ENCODE data around the gene CDH26.

DNA sequence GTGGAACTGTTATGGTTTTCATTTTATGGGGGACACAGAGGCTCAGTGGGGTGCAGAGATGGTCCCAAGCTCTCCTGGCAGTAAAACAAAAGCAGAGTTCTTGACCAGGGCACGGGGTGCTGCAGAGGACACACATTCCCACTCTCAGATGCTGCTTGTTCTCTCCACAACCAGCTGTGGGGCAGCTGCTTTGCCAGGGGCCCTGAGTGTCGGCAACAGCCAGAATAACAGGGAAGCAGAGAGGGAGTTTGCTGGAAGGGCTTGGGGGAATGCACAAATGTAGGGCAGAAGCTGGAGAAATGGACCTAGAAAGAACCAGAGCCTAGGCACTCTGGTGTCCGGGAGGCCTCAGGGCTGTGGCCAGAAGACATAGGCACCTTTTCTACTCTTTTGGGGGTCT, 93.7 kb downstream of the CDH26 start:
- TF ChIP-seq, protein P1, sequence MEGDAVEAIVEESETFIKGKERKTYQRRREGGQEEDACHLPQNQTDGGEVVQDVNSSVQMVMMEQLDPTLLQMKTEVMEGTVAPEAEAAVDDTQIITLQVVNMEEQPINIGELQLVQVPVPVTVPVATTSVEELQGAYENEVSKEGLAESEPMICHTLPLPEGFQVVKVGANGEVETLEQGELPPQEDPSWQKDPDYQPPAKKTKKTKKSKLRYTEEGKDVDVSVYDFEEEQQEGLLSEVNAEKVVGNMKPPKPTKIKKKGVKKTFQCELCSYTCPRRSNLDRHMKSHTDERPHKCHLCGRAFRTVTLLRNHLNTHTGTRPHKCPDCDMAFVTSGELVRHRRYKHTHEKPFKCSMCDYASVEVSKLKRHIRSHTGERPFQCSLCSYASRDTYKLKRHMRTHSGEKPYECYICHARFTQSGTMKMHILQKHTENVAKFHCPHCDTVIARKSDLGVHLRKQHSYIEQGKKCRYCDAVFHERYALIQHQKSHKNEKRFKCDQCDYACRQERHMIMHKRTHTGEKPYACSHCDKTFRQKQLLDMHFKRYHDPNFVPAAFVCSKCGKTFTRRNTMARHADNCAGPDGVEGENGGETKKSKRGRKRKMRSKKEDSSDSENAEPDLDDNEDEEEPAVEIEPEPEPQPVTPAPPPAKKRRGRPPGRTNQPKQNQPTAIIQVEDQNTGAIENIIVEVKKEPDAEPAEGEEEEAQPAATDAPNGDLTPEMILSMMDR (IDR thresholded peaks at IDR 0.05): no peak
- no peak for TF ChIP-seq POLR2A (IDR thresholded peaks at IDR 0.05)

Data from ovary (tissue), 3 donors.